Gastrocnemius medialis (tissue), 4 donors: Measurements from ENCODE around the gene MLST8. TPM values are rescaled to one million over a fixed set of nuclear protein-coding genes. Genes with fewer than 3 reads are reported as not detected.

Experiments used
- ATAC-seq, 2 donors: fragments of 150-250 bp; one replicate each; pipeline ENCODE4 v1.9.1; 2016
- DNase-seq, 2 donors: peaks; one replicate each; pipeline ENCODE4 v3.0.0-alpha.2; 2019
- H3K27ac ChIP-seq, 4 donors: fragments of 200-600 bp; sonication (generic); 1 replicate in 1 of 4; 2 replicates in 3 of 4; pipeline ENCODE4 v1.5.1; 2016 to 2018; ENCODE audit warnings: mild to moderate bottlenecking in 2 of 4, moderate library complexity in 1 of 4
- H3K27me3 ChIP-seq, 3 donors: fragments of 200-600 bp; sonication (generic) in 2 of 3; 1 replicate in 1 of 3; 2 replicates in 2 of 3; pipeline versions ENCODE4 v1.5.1 to v1.6.0; 2016 to 2019; ENCODE audit warnings: mild to moderate bottlenecking in 1 of 3, moderate library complexity in 1 of 3
- H3K36me3 ChIP-seq, 2 donors: fragments of 200-600 bp; sonication (generic) in 1 of 2; one replicate each; pipeline ENCODE4 v1.5.1; 2017 to 2018
- H3K4me1 ChIP-seq, 2 donors: fragments of 200-600 bp; sonication (generic) in 1 of 2; one replicate each; pipeline ENCODE4 v1.5.1; 2016 to 2017; ENCODE audit warnings: mild to moderate bottlenecking in 2 of 2
- H3K4me3 ChIP-seq, 4 donors: fragments of 200-600 bp; sonication (generic) in 3 of 4; 1 replicate in 1 of 4; 2 replicates in 3 of 4; pipeline ENCODE4 v1.5.1; 2016 to 2019; ENCODE audit warnings: mild to moderate bottlenecking in 2 of 4
- H3K9me3 ChIP-seq, 3 donors: fragments of 200-600 bp; sonication (generic) in 2 of 3; 1 replicate in 1 of 3; 2 replicates in 2 of 3; pipeline ENCODE4 v1.5.1; 2016 to 2019
- POLR2A ChIP-seq, 2 donors: fragments of 450-650 bp; IDR thresholded peaks; one replicate each; pipeline ENCODE4 v1.6.1; 2017; ENCODE audit warnings: antibody characterized with exemption in 2 of 2, mild to moderate bottlenecking in 2 of 2, moderate library complexity in 2 of 2
- in situ Hi-C, 4 donors: fragments of 200-750 bp; cut with MboI; loops; one replicate each; pipeline versions ENCODE4 v1.15.0 to v1.8.0; 2017; ENCODE audit warnings: low sequenced_read_pairs in 4 of 4
- intact Hi-C: fragments of 100-400 bp; cut with DNase I; formaldehyde crosslinking; loops from one replicate; pipeline ENCODE4 v1.15.1; 2023; ENCODE audit warnings: low total_unique reads
- total RNA-seq, 4 donors: library from RNA; depleted of rRNA; stranded (reverse); fragments of >200 nt; gene quantifications; one replicate each; pipeline versions ENCODE4 v1.1.0 to v1.2.3, GENCODE V29; 2016
- TF ChIP-seq, protein P1 (sequence below), 5 experiments: fragments of 450-650 bp in 3 of 5; fragments of 200-600 bp in 2 of 5; sonication (generic) in 2 of 5; IDR thresholded peaks in 4 of 5; conservative IDR thresholded peaks in 1 of 5; 1 replicate in 4 of 5; 2 replicates in 1 of 5; pipeline ENCODE4 v1.5.1; 2016 to 2019; ENCODE audit warnings: antibody characterized with exemption in 5 of 5, mild to moderate bottlenecking in 3 of 5, moderate library complexity in 3 of 5

MLST8 gene
- total RNA-seq, 4 donors from 2014 or later: 40.3 to 77.0 (median 73.5) TPM

DNA sequence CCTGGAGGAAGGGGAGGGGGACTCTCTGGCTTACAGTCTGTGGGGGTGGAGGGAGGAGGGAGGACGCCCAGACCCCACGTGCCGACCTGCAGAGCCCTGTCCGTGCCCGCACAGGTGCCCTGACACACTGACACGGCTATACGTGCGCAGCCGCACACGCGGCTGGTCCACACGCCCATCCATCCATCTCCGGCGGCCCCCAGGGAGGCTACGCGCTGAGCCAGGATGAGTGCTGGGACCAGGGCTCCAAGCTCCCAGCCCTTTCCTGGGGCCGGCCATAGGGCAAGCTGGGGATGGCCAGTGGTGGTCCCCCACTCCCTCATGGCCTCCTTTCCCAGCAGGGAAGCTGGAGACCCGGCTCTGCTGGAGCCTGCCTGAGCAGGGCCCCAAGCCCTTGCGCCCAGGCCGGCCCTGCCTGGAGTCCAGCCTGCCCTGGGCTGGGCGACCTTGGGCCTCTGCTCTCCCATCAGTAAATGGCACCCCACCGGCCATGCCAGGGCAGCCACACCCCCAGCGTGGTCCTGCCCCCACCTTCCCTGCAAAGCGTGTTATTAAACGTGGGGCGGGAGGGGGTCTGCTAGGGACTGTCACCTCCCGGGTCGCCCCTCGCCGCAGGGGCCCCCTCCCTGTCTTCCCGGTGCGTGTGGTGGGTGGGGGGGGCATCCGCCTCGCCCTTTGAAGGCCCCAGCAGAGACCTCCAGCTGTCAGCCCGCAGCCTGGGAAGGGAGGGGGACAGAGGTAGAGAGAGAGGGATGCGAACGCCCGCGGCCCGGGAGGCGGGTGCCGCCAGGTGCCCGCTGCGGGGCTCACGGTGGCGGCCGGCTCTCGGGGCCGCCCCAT lies 9.7 kb upstream of the MLST8 start:
- no peaks in the 10 kb centered on the region for H3K9me3 ChIP-seq
- H3K27ac ChIP-seq: no peak overlapping the region
- in situ Hi-C loops (no loop called here), intact Hi-C loops (loop anchor here (1.0 to 5.0 kb wide), 2 partner anchors 56 to 307 kb away; partner anchors contain the start of gene ECI1)
- peaks cover 27 to 36% (median 33%) of the 10 kb centered on the region in 3 donors for H3K27me3 ChIP-seq
- DNase-seq: no peak
- ATAC-seq: peak in 1 of 2 donors; percentile 19
- H3K4me1 ChIP-seq: peaks cover 7 to 10% of the 10 kb centered on the region in 2 donors
- TF ChIP-seq, protein P1, sequence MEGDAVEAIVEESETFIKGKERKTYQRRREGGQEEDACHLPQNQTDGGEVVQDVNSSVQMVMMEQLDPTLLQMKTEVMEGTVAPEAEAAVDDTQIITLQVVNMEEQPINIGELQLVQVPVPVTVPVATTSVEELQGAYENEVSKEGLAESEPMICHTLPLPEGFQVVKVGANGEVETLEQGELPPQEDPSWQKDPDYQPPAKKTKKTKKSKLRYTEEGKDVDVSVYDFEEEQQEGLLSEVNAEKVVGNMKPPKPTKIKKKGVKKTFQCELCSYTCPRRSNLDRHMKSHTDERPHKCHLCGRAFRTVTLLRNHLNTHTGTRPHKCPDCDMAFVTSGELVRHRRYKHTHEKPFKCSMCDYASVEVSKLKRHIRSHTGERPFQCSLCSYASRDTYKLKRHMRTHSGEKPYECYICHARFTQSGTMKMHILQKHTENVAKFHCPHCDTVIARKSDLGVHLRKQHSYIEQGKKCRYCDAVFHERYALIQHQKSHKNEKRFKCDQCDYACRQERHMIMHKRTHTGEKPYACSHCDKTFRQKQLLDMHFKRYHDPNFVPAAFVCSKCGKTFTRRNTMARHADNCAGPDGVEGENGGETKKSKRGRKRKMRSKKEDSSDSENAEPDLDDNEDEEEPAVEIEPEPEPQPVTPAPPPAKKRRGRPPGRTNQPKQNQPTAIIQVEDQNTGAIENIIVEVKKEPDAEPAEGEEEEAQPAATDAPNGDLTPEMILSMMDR (IDR thresholded peaks at IDR 0.05 in 4 of 5, conservative IDR thresholded peaks at IDR 0.05 in 1 of 5): no peak
- TF ChIP-seq POLR2A (IDR thresholded peaks at IDR 0.05): no peak
- no peaks in the 10 kb centered on the region for H3K36me3 ChIP-seq
- peak overlapping the region in 3 of 4 donors; percentile 34 to 38 (median 35) for H3K4me3 ChIP-seq

DNA sequence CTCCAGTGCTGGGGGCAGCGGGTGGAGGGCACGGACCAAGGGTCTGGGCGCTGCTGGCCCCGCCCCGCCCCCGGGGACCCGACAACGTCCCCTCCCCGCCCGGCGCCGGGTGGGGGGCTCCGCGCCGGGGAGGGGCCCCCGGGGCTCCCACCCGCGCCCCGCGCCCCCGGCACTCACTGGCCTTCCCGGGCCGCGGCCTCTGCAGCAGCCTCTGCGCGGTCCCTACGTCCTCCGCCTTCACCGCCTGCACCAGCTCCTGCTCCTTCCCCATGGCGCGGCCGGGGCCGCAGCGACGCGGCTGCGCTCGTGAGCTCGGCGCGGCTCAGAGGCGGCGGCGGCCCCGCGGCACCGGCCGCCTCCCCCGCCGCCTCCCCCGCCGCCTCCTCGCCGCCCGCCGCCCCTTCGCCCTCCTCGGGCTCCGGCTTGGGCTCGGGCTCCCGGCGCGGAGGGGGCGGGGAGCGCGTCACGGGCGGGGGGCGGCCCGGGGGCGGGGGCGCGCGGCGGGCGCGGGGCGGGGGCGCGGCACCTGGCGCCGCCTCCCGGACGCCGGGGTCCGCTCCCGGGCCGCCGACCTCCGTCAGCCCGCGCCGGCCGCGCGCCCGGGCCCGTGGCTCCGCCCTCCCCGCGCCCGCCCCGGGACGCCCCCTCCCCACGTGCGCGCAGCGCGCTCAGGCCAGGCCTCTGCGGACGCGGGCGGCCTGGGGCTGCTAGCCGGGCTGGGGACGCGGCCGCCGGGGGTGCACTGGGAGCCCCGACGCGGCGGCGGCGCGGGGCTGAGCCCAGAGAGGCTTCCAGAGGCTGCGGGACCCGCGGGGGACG lies 8.9 kb upstream of the MLST8 start, which contains the start of gene CASKIN1:
Gene CASKIN1 (minus strand): TSS at position 444 of the 819 bp plus-strand sequence. CDS start 173 bp downstream, at position 271.
- DNase-seq (no peak), ATAC-seq (peak in 1 of 2 donors; percentile 21)
- Histone ChIP-seq H3K4me1 (peaks cover 7 to 10% of the 10 kb centered on the region in 2 donors), H3K4me3 (peak within 1 kb of the TSS in 3 of 4 donors; percentile 34 to 38 (median 35)), H3K27me3 (peaks cover 27 to 36% (median 33%) of the 10 kb centered on the region in 3 donors), H3K27ac (no peak within 1 kb of the TSS), H3K9me3 (no peaks in the 10 kb centered on the region), H3K36me3 (no peaks in the 10 kb centered on the region)
- in situ Hi-C loops (no loop called here), intact Hi-C loops (loop anchor here (5.0 kb wide), 1 partner anchor 306 kb away; no protein-coding TSS in a partner anchor)
- no peak for TF ChIP-seq POLR2A (IDR thresholded peaks at IDR 0.05)
- TF ChIP-seq, protein P1 (IDR thresholded peaks at IDR 0.05 in 4 of 5, conservative IDR thresholded peaks at IDR 0.05 in 1 of 5): no peak

DNA sequence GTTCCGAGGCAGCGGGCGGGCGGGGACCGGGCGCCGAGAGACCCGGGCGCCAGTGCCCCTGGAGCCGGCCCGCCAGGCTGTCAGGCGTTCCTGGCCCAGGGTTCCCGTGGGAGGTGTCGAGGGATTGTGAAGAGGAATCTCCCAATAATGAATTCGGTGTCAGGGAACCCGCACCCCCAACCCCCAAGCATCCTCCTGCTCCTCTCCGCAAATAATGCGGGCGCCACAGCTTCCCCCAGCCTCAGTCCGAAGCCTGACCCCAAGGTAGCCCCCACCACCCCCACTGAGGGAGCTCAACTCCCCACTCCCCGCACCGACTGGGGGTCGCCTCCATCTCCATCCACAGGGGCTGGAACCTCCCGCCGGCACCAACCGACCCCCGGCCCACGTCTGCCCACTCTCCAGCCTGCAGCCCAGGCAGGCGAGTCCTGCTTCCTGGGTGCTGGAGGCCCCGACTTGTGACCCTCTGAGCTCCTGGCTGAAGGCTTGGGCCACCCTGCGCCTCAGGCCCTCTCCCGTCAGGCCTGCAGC lies 8.2 kb upstream of the MLST8 start:
- Histone ChIP-seq H3K9me3 (no peaks in the 10 kb centered on the region), H3K27ac (no peak overlapping the region), H3K4me3 (no peak overlapping the region), H3K4me1 (peaks cover 7 to 10% of the 10 kb centered on the region in 2 donors), H3K27me3 (peaks cover 27 to 36% (median 33%) of the 10 kb centered on the region in 3 donors), H3K36me3 (no peaks in the 10 kb centered on the region)
- no peak for TF ChIP-seq POLR2A (IDR thresholded peaks at IDR 0.05)
- TF ChIP-seq, protein P1 (IDR thresholded peaks at IDR 0.05 in 4 of 5, conservative IDR thresholded peaks at IDR 0.05 in 1 of 5): no peak
- DNase-seq (no peak), ATAC-seq (no peak)
- in situ Hi-C loops: no loop called here
- intact Hi-C loops: loop anchor here (5.0 kb wide), 1 partner anchor 305 kb away; no protein-coding TSS in a partner anchor

DNA sequence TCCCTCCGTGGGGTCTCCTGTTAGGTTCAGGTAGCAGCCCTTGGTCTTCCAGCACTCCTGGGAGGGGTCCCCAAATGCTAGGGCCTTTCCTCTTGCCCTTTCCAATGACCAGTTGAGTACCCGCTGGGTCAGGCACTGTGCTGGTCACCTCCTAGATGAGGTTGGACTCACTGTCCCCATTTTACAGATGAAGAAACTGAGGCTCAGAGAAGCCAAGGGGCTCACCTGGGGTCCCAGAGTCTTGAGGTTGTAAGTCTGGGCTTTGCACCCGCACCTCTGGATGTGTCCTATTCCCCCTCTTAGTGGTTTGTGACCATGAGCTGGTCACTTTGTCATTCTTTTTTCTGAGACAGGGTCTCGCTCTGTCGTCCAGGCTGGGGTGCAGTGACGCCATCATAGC lies 7.5 kb upstream of the MLST8 start:
- Histone ChIP-seq H3K4me1 (peaks cover 7 to 10% of the 10 kb centered on the region in 2 donors), H3K4me3 (no peak overlapping the region), H3K27me3 (peaks cover 27 to 36% (median 33%) of the 10 kb centered on the region in 3 donors), H3K9me3 (no peaks in the 10 kb centered on the region), H3K36me3 (no peaks in the 10 kb centered on the region), H3K27ac (no peak overlapping the region)
- TF ChIP-seq, protein P1 (IDR thresholded peaks at IDR 0.05 in 4 of 5, conservative IDR thresholded peaks at IDR 0.05 in 1 of 5): no peak
- no peak for TF ChIP-seq POLR2A (IDR thresholded peaks at IDR 0.05)
- no peak for DNase-seq
- no peak for ATAC-seq
- intact Hi-C loops: loop anchor here (5.0 kb wide), 1 partner anchor 305 kb away; no protein-coding TSS in a partner anchor
- in situ Hi-C loops: no loop called here
